Panc1 (cell line): ENCODE data around the gene CDCA3. TPM values are rescaled to one million over a fixed set of nuclear protein-coding genes. Genes with fewer than 3 reads are reported as not detected.

ENCODE experiments used
- ATAC-seq: fragments of 200-7000 bp; cut with Tn5 transposase; 2 replicates; pipeline ENCODE4 v1.9.1; 2020; ENCODE audit warnings: mild to moderate bottlenecking, moderate library complexity
- BruUV-seq: library from RNA; stranded (reverse); fragments of 400-500 nt; replicated peaks from 2 replicates; lab custom pipeline; 2021; lab: Mats Ljungman, UMichigan
- CTCF ChIA-PET: fragments of 300-600 bp; sonication (Branson Sonifier 250); formaldehyde crosslinking; loops from one replicate; lab custom pipeline; 2022; ENCODE audit warnings: antibody characterized with exemption; lab: Charles Lee
- POLR2A ChIA-PET: fragments of 300-600 bp; sonication (Branson Sonifier 250); formaldehyde crosslinking; loops from one replicate; lab custom pipeline; 2022; ENCODE audit warnings: antibody characterized with exemption; lab: Charles Lee
- DNase-seq: peaks from one replicate; pipeline ENCODE4 v3.0.0-alpha.2; 2010; ENCODE audit warnings: low read depth, low spot score
- H3K27ac ChIP-seq: 2 replicates; pipeline ENCODE4 v1.5.1; 2011; ENCODE audit warnings: mild to moderate bottlenecking, low read length, inconsistent platforms
- H3K27me3 ChIP-seq: fragments of 200-500 bp; sonication (Bioruptor generic); 2 replicates; pipeline ENCODE4 v1.6.0; 2014; ENCODE audit warnings: low read length, inconsistent platforms; ENCODE audit not compliant: control insufficient read depth, insufficient read depth
- H3K36me3 ChIP-seq: fragments of 200-500 bp; sonication (Bioruptor generic); 2 replicates; pipeline ENCODE4 v1.5.1; 2014; ENCODE audit warnings: inconsistent platforms, mild to moderate bottlenecking, low read length, moderate library complexity; ENCODE audit not compliant: control insufficient read depth, insufficient read depth
- H3K4me1 ChIP-seq: 2 replicates; pipeline ENCODE4 v1.5.1; 2011; ENCODE audit warnings: inconsistent platforms, mild to moderate bottlenecking, low read length, moderate library complexity; ENCODE audit not compliant: control insufficient read depth, insufficient read depth
- H3K4me3 ChIP-seq, 2 experiments: 2 replicates each; pipeline ENCODE4 v1.5.1; 2011 to 2012; ENCODE audit warnings: low read depth in 2 of 2, low read length in 2 of 2, mild to moderate bottlenecking in 2 of 2, inconsistent platforms in 1 of 2, moderate library complexity in 1 of 2
- H3K9me3 ChIP-seq: fragments of 200-500 bp; sonication (Bioruptor generic); 2 replicates; pipeline ENCODE4 v1.5.1; 2014; ENCODE audit warnings: low read depth, mild to moderate bottlenecking, inconsistent platforms, low read length, moderate library complexity; ENCODE audit not compliant: control insufficient read depth, insufficient read depth
- POLR2AphosphoS5 ChIP-seq: IDR thresholded peaks from 2 replicates; pipeline ENCODE4 v1.6.1; 2012; ENCODE audit warnings: mild to moderate bottlenecking, low read depth, low read length, moderate library complexity
- REST ChIP-seq, 2 experiments: IDR thresholded peaks; 2 replicates each; pipeline ENCODE4 v1.6.1; 2011 to 2012; ENCODE audit warnings: low read depth in 2 of 2, control low read depth in 1 of 2, low read length in 1 of 2, mild to moderate bottlenecking in 1 of 2, moderate library complexity in 1 of 2; ENCODE audit not compliant: insufficient read depth in 1 of 2
- SIN3A ChIP-seq: IDR thresholded peaks from 2 replicates; pipeline ENCODE4 v1.6.1; 2012; ENCODE audit warnings: low read depth, mild to moderate bottlenecking, low read length, moderate library complexity, borderline replicate concordance; ENCODE audit not compliant: insufficient read depth
- TCF7L2 ChIP-seq: IDR thresholded peaks from 2 replicates; pipeline ENCODE4 v1.6.1; 2011; ENCODE audit warnings: mild to moderate bottlenecking, low read depth, low read length, inconsistent platforms
- in situ Hi-C: cut with HindIII; loops from 2 replicates; pipeline ENCODE4 v1.10.0; 2016; ENCODE audit warnings: low sequenced_read_pairs, low pct_unique_long_range_greater_than_20kb
- intact Hi-C: fragments of 100-400 bp; cut with micrococcal nuclease; formaldehyde crosslinking; loops from one replicate; pipeline ENCODE4 v1.10.0; 2022; ENCODE audit not compliant: unreplicated experiment
- total RNA-seq: library from RNA; stranded (reverse); gene quantifications from one replicate; pipeline ENCODE4 v1.2.1, GENCODE V29; 2021; ENCODE audit not compliant: unreplicated experiment
- TF ChIP-seq, protein P1 (sequence below): fragments of 450-650 bp; IDR thresholded peaks from 2 replicates; pipeline ENCODE4 v1.5.1; 2017; ENCODE audit warnings: mild to moderate bottlenecking

Gene CDCA3
- total RNA-seq, 1 experiment from 2014 or later = 59.0 TPM

DNA sequence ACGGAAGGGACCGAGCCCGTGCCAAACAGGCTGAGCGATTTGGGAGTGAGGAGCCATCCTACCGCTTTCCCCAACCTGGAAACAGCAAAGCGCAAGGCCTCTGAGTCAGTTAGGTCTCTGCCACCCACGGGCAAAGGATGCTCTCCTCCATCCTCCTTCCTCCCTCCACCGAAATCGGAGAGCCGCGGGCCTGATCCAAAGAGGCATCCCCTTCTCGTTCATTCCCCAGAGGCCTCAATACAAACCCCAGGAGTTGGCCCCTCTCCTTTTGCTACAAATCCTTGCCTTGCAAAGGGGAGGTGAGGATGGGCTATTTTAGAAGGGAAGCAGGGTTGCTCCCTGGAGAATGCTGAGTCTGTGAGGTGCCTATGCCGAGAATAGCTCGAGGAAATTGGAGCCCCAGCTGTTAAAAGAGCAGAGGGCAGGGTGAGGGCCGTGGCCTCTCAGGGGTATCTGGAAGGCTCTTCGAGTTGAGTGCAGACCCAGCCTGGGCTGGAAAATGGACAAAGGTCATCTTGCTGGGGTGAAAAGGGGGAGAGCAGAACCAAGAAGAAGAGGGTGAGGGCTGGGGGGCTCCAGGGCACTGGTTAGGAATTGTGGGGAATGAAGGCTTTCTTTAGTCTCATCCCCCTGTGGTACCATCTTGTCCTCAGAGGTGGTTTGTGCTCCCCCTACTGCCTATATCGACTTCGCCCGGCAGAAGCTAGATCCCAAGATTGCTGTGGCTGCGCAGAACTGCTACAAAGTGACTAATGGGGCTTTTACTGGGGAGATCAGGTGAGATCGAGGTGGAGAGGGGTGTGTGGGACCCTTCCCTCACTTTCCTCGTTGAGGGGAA, 17.3 kb upstream of the CDCA3 start:
- ChIA-PET CTCF (interaction anchor here (1.3 kb wide), 1 partner anchor 23 kb away, joined by 4 read pairs; no protein-coding TSS in a partner anchor), POLR2A (interaction anchor here (0.6 kb wide), 1 partner anchor 444 kb away, joined by 5 read pairs; no protein-coding TSS in a partner anchor)
- Histone ChIP-seq H3K4me1 (peaks cover 28% of the 10 kb centered on the region), H3K27ac (peak overlapping the region; percentile 72), H3K36me3 (peaks cover 6% of the 10 kb centered on the region; the same call in 1 of the 2 replicates), H3K27me3 (no peaks in the 10 kb centered on the region), H3K4me3 (peak overlapping the region; percentile 61 to 92), H3K9me3 (no peaks in the 10 kb centered on the region)
- no TSS peak for BruUV-seq
- no peak for DNase-seq
- in situ Hi-C loops (no loop called here), intact Hi-C loops (no loop called here)
- TF ChIP-seq POLR2AphosphoS5 (no peak), REST (IDR thresholded peaks at IDR 0.05; ENCODE audit: insufficient read depth in 1 of 2, low read depth in 2 of 2, low read length in 1 of 2) (no peak), SIN3A (no peak), TCF7L2 (no peak)
- TF ChIP-seq, protein P1, sequence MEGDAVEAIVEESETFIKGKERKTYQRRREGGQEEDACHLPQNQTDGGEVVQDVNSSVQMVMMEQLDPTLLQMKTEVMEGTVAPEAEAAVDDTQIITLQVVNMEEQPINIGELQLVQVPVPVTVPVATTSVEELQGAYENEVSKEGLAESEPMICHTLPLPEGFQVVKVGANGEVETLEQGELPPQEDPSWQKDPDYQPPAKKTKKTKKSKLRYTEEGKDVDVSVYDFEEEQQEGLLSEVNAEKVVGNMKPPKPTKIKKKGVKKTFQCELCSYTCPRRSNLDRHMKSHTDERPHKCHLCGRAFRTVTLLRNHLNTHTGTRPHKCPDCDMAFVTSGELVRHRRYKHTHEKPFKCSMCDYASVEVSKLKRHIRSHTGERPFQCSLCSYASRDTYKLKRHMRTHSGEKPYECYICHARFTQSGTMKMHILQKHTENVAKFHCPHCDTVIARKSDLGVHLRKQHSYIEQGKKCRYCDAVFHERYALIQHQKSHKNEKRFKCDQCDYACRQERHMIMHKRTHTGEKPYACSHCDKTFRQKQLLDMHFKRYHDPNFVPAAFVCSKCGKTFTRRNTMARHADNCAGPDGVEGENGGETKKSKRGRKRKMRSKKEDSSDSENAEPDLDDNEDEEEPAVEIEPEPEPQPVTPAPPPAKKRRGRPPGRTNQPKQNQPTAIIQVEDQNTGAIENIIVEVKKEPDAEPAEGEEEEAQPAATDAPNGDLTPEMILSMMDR = no peak
- ATAC-seq = no peak

DNA sequence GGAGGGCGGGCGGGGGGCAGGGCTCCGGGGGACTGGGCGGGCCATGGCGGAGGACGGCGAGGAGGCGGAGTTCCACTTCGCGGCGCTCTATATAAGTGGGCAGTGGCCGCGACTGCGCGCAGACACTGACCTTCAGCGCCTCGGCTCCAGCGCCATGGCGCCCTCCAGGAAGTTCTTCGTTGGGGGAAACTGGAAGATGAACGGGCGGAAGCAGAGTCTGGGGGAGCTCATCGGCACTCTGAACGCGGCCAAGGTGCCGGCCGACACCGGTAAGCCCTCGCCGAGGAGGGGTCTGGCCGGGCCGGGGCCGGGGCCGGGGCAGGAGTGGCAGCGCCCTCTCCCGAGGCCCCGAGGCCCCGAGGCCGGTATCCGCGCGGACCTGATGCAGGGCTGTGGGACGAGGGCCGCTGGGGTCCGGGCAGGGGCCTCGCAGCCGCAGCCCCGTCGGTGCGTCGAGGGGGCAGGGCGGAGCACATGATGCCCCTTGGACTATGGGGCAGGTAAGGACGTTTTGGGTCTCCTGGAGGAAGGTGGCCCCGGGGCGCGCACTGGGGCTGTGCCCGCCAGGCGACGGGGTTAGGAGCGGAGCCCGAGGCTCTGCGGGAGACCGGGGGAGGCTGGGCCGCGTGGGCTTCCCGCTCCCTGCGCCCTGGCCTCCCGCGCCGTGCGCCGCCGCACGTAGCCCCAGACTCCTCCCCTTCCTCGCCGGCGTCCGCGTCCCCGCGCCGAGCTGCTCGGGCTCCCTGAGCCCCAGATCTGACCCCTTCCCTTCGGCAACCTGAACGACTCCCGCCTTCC, 16.5 kb upstream of the CDCA3 start, which contains the start of gene TPI1:
TPI1 (plus strand) TSS at position 119 of the 798 bp plus-strand sequence; CDS start at position 155, 36 bp downstream.
- ChIA-PET POLR2A (interaction anchor here (0.6 to 0.9 kb wide), 7 partner anchors 15 to 179 kb away, joined by 3 to 17 read pairs (median 8); partner anchors contain the start of genes PTMS, USP5 and ZNF384), CTCF (no interaction called here)
- intact Hi-C loops (no loop called here), in situ Hi-C loops (no loop called here)
- Histone ChIP-seq H3K27ac (peak within 1 kb of the TSS; percentile 82), H3K27me3 (no peaks in the 10 kb centered on the region), H3K36me3 (peaks cover 6% of the 10 kb centered on the region; the same call in 1 of the 2 replicates), H3K4me1 (peaks cover 28% of the 10 kb centered on the region), H3K4me3 (peak within 1 kb of the TSS; percentile 61 to 92), H3K9me3 (no peaks in the 10 kb centered on the region)
- TF ChIP-seq POLR2AphosphoS5 = peak; percentile 97
- TF ChIP-seq, protein P1 = no peak
- TF ChIP-seq SIN3A = peak; percentile 71; the same call in 1 of the 2 replicates
- no peak for TF ChIP-seq TCF7L2
- TF ChIP-seq REST (IDR thresholded peaks at IDR 0.05; ENCODE audit: insufficient read depth in 1 of 2, low read depth in 2 of 2, low read length in 1 of 2) = no peak
- no TSS peak for BruUV-seq
- DNase-seq = no peak
- peak; percentile 78 for ATAC-seq
